ENCODE data around the gene FANCC.
A peak's percentile ranks its signal among the peaks of the same experiment; 100 is the strongest.

The FANCC gene

DNA sequence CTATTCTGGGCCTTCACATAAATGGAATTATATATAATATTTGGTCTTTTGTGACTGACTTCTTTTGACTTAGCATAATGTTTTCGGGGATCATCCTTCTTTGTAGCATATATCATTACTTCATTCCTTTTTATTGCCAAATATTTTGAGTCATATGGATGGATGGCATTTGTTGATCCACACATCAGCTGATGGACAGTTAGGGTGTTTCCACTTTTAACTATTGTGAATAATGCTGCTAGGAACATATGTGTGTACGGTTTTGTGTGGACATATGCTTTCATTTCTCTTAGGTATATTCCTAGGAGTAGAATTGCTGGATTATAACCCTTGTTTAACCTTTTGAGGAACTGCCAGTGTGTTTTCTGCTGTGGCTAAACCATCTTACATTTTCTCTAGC is 249.6 kb downstream of the FANCC start:
- Histone ChIP-seq H3K9me3 (ENCODE audit: control insufficient read depth in 1 of 2, low read length in 2 of 2) (no peaks in the 10 kb centered on the region), H3K9ac (ENCODE audit: low read depth in 1 of 2, low read length in 2 of 2) (peak overlapping the region in 1 of 2 donors; percentile 8), H3K27me3 (ENCODE audit: control insufficient read depth in 1 of 2, insufficient read depth in 2 of 2, low read length in 2 of 2) (no peaks in the 10 kb centered on the region), H3K36me3 (ENCODE audit: control insufficient read depth in 1 of 2, insufficient read depth in 2 of 2, low read length in 2 of 2) (peaks cover 9 to 22% of the 10 kb centered on the region in 2 donors), H3K4me1 (ENCODE audit: control insufficient read depth in 1 of 2, insufficient read depth in 2 of 2, low read length in 2 of 2) (peaks cover 23 to 60% of the 10 kb centered on the region in 2 donors), H3K4me3 (ENCODE audit: low read depth in 1 of 2, low read length in 2 of 2) (no peak overlapping the region), H3K27ac (ENCODE audit: low read depth, low read length) (no peak overlapping the region)

DNA sequence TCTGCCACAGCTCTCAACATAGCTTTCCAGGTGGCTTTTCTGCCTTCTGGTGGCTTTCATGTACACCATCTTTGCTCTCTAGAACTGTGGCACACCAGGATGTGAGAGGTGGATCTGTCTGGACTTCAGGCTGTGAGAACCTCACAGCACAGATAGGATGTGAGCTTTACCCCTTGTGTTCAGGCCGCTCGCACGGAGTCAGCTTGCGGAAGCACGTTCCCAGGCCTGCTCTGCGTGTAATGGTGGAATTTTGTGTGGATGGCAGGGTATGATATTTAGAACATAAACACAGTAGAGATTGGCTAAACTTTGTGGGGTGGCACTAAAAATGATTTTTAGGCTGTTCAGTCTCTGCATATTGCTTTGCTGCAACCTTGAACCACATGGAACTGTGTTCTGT is 250.5 kb downstream of the FANCC start:
- peaks cover 31 to 66% of the 10 kb centered on the region in 2 donors for H3K4me1 ChIP-seq (ENCODE audit: control insufficient read depth in 1 of 2, insufficient read depth in 2 of 2, low read length in 2 of 2)
- no peaks in the 10 kb centered on the region for H3K27me3 ChIP-seq (ENCODE audit: control insufficient read depth in 1 of 2, insufficient read depth in 2 of 2, low read length in 2 of 2)
- H3K9ac ChIP-seq (ENCODE audit: low read depth in 1 of 2, low read length in 2 of 2): no peak overlapping the region

GRCh38 chr9:95065224-95065623 is 252.3 kb downstream of the FANCC start:
- Histone ChIP-seq H3K9me3 (ENCODE audit: control insufficient read depth in 1 of 2, low read length in 2 of 2) (no peaks in the 10 kb centered on the region), H3K4me1 (ENCODE audit: control insufficient read depth in 1 of 2, insufficient read depth in 2 of 2, low read length in 2 of 2) (peaks cover 26 to 57% of the 10 kb centered on the region in 2 donors), H3K4me3 (ENCODE audit: low read depth in 1 of 2, low read length in 2 of 2) (no peak overlapping the region), H3K9ac (ENCODE audit: low read depth in 1 of 2, low read length in 2 of 2) (peak overlapping the region in 1 of 2 donors; percentile 8), H3K27ac (ENCODE audit: low read depth, low read length) (peak overlapping the region; percentile 64), H3K27me3 (ENCODE audit: control insufficient read depth in 1 of 2, insufficient read depth in 2 of 2, low read length in 2 of 2) (no peaks in the 10 kb centered on the region), H3K36me3 (ENCODE audit: control insufficient read depth in 1 of 2, insufficient read depth in 2 of 2, low read length in 2 of 2) (peaks cover 9 to 42% of the 10 kb centered on the region in 2 donors)

More for the DNA sequence above, 250.5 kb downstream of the FANCC start:
- H3K36me3 ChIP-seq (ENCODE audit: control insufficient read depth in 1 of 2, insufficient read depth in 2 of 2, low read length in 2 of 2): peaks cover 9 to 30% of the 10 kb centered on the region in 2 donors
- no peaks in the 10 kb centered on the region for H3K9me3 ChIP-seq (ENCODE audit: control insufficient read depth in 1 of 2, low read length in 2 of 2)
- H3K4me3 ChIP-seq (ENCODE audit: low read depth in 1 of 2, low read length in 2 of 2): no peak overlapping the region
- no peak overlapping the region for H3K27ac ChIP-seq (ENCODE audit: low read depth, low read length)

- H3K27ac ChIP-seq (ENCODE audit: low read depth, low read length): no peak overlapping the region
- peaks cover 26 to 49% of the 10 kb centered on the region in 2 donors for H3K4me1 ChIP-seq (ENCODE audit: control insufficient read depth in 1 of 2, insufficient read depth in 2 of 2, low read length in 2 of 2)
- H3K9ac ChIP-seq (ENCODE audit: low read depth in 1 of 2, low read length in 2 of 2): no peak overlapping the region
- no peaks in the 10 kb centered on the region for H3K27me3 ChIP-seq (ENCODE audit: control insufficient read depth in 1 of 2, insufficient read depth in 2 of 2, low read length in 2 of 2)
- no peaks in the 10 kb centered on the region for H3K9me3 ChIP-seq (ENCODE audit: control insufficient read depth in 1 of 2, low read length in 2 of 2)
- H3K4me3 ChIP-seq (ENCODE audit: low read depth in 1 of 2, low read length in 2 of 2): no peak overlapping the region
- H3K36me3 ChIP-seq (ENCODE audit: control insufficient read depth in 1 of 2, insufficient read depth in 2 of 2, low read length in 2 of 2): peaks cover 4 to 38% of the 10 kb centered on the region in 2 donors
These were observed 254.2 kb downstream of the FANCC start for GRCh38 chr9:95063300-95063699.

GRCh38 chr9:95062596-95063065 is 254.9 kb downstream of the FANCC start:
- Histone ChIP-seq H3K9ac (ENCODE audit: low read depth in 1 of 2, low read length in 2 of 2) (peak overlapping the region in 1 of 2 donors; percentile 8), H3K4me3 (ENCODE audit: low read depth in 1 of 2, low read length in 2 of 2) (no peak overlapping the region), H3K36me3 (ENCODE audit: control insufficient read depth in 1 of 2, insufficient read depth in 2 of 2, low read length in 2 of 2) (peaks cover 4 to 38% of the 10 kb centered on the region in 2 donors), H3K27me3 (ENCODE audit: control insufficient read depth in 1 of 2, insufficient read depth in 2 of 2, low read length in 2 of 2) (no peaks in the 10 kb centered on the region), H3K9me3 (ENCODE audit: control insufficient read depth in 1 of 2, low read length in 2 of 2) (no peaks in the 10 kb centered on the region), H3K27ac (ENCODE audit: low read depth, low read length) (peak overlapping the region; percentile 11), H3K4me1 (ENCODE audit: control insufficient read depth in 1 of 2, insufficient read depth in 2 of 2, low read length in 2 of 2) (peaks cover 26 to 49% of the 10 kb centered on the region in 2 donors)

- no peak overlapping the region for H3K4me3 ChIP-seq (ENCODE audit: low read depth in 1 of 2, low read length in 2 of 2)
- H3K27me3 ChIP-seq (ENCODE audit: control insufficient read depth in 1 of 2, insufficient read depth in 2 of 2, low read length in 2 of 2): no peaks in the 10 kb centered on the region
- peaks cover 26 to 47% of the 10 kb centered on the region in 2 donors for H3K4me1 ChIP-seq (ENCODE audit: control insufficient read depth in 1 of 2, insufficient read depth in 2 of 2, low read length in 2 of 2)
- peak overlapping the region; percentile 11 for H3K27ac ChIP-seq (ENCODE audit: low read depth, low read length)
- H3K9me3 ChIP-seq (ENCODE audit: control insufficient read depth in 1 of 2, low read length in 2 of 2): no peaks in the 10 kb centered on the region
- peaks cover 3 to 33% of the 10 kb centered on the region in 2 donors for H3K36me3 ChIP-seq (ENCODE audit: control insufficient read depth in 1 of 2, insufficient read depth in 2 of 2, low read length in 2 of 2)
- H3K9ac ChIP-seq (ENCODE audit: low read depth in 1 of 2, low read length in 2 of 2): peak overlapping the region in 1 of 2 donors; percentile 8
These were observed 255.5 kb downstream of the FANCC start for GRCh38 chr9:95061916-95062595.

GRCh38 chr9:95060916-95061315 is 256.6 kb downstream of the FANCC start:
- H3K9me3 ChIP-seq (ENCODE audit: control insufficient read depth in 1 of 2, low read length in 2 of 2): no peaks in the 10 kb centered on the region
- no peak overlapping the region for H3K9ac ChIP-seq (ENCODE audit: low read depth in 1 of 2, low read length in 2 of 2)
- no peak overlapping the region for H3K4me3 ChIP-seq (ENCODE audit: low read depth in 1 of 2, low read length in 2 of 2)
- no peak overlapping the region for H3K27ac ChIP-seq (ENCODE audit: low read depth, low read length)
- peaks cover 35 to 43% of the 10 kb centered on the region in 2 donors for H3K4me1 ChIP-seq (ENCODE audit: control insufficient read depth in 1 of 2, insufficient read depth in 2 of 2, low read length in 2 of 2)
- H3K27me3 ChIP-seq (ENCODE audit: control insufficient read depth in 1 of 2, insufficient read depth in 2 of 2, low read length in 2 of 2): no peaks in the 10 kb centered on the region
- peaks cover 0 to 32% of the 10 kb centered on the region in 2 donors for H3K36me3 ChIP-seq (ENCODE audit: control insufficient read depth in 1 of 2, insufficient read depth in 2 of 2, low read length in 2 of 2)

DNA sequence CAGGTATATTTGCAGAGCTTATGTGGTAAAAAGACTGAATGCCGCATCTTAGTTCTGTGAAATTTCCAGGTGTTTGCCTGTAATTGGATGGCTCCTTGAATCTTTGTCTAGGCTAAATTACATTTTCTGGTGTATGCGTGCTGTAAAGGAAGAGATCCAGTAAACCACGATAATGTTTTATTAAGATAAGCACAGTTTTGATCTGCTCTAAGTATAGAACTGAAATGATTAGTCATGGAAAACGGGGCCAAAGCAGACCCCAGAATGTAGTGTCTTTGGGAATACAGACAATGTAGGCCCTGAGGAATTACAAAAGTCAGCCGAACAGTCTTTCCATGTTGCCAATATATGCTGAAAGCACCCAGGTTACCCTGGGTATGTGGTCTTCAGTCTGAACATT is 257.3 kb downstream of the FANCC start:
- H3K4me3 ChIP-seq (ENCODE audit: low read depth in 1 of 2, low read length in 2 of 2): no peak overlapping the region
- no peak overlapping the region for H3K9ac ChIP-seq (ENCODE audit: low read depth in 1 of 2, low read length in 2 of 2)
- no peak overlapping the region for H3K27ac ChIP-seq (ENCODE audit: low read depth, low read length)
- H3K4me1 ChIP-seq (ENCODE audit: control insufficient read depth in 1 of 2, insufficient read depth in 2 of 2, low read length in 2 of 2): peaks cover 32 to 43% of the 10 kb centered on the region in 2 donors
- no peaks in the 10 kb centered on the region for H3K27me3 ChIP-seq (ENCODE audit: control insufficient read depth in 1 of 2, insufficient read depth in 2 of 2, low read length in 2 of 2)
- H3K9me3 ChIP-seq (ENCODE audit: control insufficient read depth in 1 of 2, low read length in 2 of 2): no peaks in the 10 kb centered on the region
- H3K36me3 ChIP-seq (ENCODE audit: control insufficient read depth in 1 of 2, insufficient read depth in 2 of 2, low read length in 2 of 2): peaks cover 0 to 32% of the 10 kb centered on the region in 2 donors

- Histone ChIP-seq H3K9me3 (ENCODE audit: control insufficient read depth in 1 of 2, low read length in 2 of 2) (no peaks in the 10 kb centered on the region), H3K27me3 (ENCODE audit: control insufficient read depth in 1 of 2, insufficient read depth in 2 of 2, low read length in 2 of 2) (no peaks in the 10 kb centered on the region), H3K27ac (ENCODE audit: low read depth, low read length) (peak overlapping the region; percentile 46), H3K9ac (ENCODE audit: low read depth in 1 of 2, low read length in 2 of 2) (peak overlapping the region in 1 of 2 donors; percentile 29), H3K4me1 (ENCODE audit: control insufficient read depth in 1 of 2, insufficient read depth in 2 of 2, low read length in 2 of 2) (peaks cover 28 to 40% of the 10 kb centered on the region in 2 donors), H3K4me3 (ENCODE audit: low read depth in 1 of 2, low read length in 2 of 2) (no peak overlapping the region), H3K36me3 (ENCODE audit: control insufficient read depth in 1 of 2, insufficient read depth in 2 of 2, low read length in 2 of 2) (peaks cover 0 to 30% of the 10 kb centered on the region in 2 donors)
These were observed 258.6 kb downstream of the FANCC start for GRCh38 chr9:95058795-95059386.

DNA sequence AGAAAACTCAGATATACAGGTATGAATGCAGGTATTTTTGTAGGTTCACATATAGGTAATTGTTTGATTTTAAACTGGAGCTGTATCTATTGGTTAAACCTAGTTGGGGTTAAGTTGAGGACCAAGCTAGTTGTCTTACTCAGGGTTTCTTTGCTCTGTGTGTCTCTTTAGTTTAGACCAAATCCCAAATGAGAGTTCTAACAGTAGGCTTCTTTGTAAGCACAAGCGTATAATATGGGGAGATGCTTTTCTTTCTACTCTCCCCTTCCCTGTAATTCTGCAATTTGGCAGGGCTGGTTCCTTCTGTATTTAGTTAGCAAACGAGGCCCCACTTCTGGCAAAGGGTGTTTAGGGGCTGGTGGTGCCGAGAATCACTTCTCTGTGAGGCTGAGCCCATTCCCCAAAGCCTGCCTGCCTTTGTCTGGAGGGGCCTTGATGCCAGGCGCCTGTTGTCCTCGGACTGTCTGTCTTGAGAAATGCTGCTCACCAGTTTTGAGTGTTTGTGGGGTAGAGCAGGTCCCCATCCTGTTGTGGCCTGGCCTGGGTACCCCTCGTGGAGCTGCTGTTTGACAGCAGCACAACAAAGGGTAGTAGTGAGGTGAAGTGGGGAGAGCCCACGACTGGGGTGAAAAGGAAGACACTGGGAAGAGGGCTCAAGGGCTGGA is 259.3 kb downstream of the FANCC start:
- Histone ChIP-seq H3K9ac (ENCODE audit: low read depth in 1 of 2, low read length in 2 of 2) (peak overlapping the region in 1 of 2 donors; percentile 29), H3K27ac (ENCODE audit: low read depth, low read length) (peak overlapping the region; percentile 46), H3K9me3 (ENCODE audit: control insufficient read depth in 1 of 2, low read length in 2 of 2) (no peaks in the 10 kb centered on the region), H3K4me1 (ENCODE audit: control insufficient read depth in 1 of 2, insufficient read depth in 2 of 2, low read length in 2 of 2) (peaks cover 25 to 36% of the 10 kb centered on the region in 2 donors), H3K4me3 (ENCODE audit: low read depth in 1 of 2, low read length in 2 of 2) (no peak overlapping the region), H3K36me3 (ENCODE audit: control insufficient read depth in 1 of 2, insufficient read depth in 2 of 2, low read length in 2 of 2) (peaks cover 0 to 24% of the 10 kb centered on the region in 2 donors), H3K27me3 (ENCODE audit: control insufficient read depth in 1 of 2, insufficient read depth in 2 of 2, low read length in 2 of 2) (no peaks in the 10 kb centered on the region)

Measured in duodenal mucosa (tissue), 2 donors.